ENCODE data around the gene SAT1. TPM values are rescaled to one million over a fixed set of nuclear protein-coding genes. Genes with fewer than 3 reads are reported as not detected.

SAT1 gene
- total RNA-seq, 2 donors from 2014 or later = 63.4 to 118 TPM

GRCh38 chrX:23813808-23814207, 30.8 kb downstream of the SAT1 start:
- no peak overlapping the region for H3K9ac ChIP-seq (ENCODE audit: extremely low read depth, low read length, poor library complexity, severe bottlenecking)
- H3K27me3 ChIP-seq (ENCODE audit: control insufficient read depth, insufficient read depth, low read length, poor library complexity, severe bottlenecking) = no peaks in the 10 kb centered on the region
- Mint-ChIP-seq H3K4me1 (peaks cover 7% of the 10 kb centered on the region), H3K27me3 (ENCODE audit: insufficient read depth) (no peaks in the 10 kb centered on the region), H3K27ac (no peak overlapping the region), H3K36me3 (ENCODE audit: low read depth) (no peaks in the 10 kb centered on the region), H3K9me3 (no peaks in the 10 kb centered on the region), H3K4me3 (no peak overlapping the region)
- H3K4me1 ChIP-seq (ENCODE audit: control insufficient read depth, insufficient read depth, low read length) = no peaks in the 10 kb centered on the region
- H3K4me3 ChIP-seq (ENCODE audit: low read length) = no peak overlapping the region
- 100% methylated on average over 1 of the region's 1 CpG; no CpG with 5 or more reads in 1 of the 2 experiments for WGBS, 2 experiments (ENCODE audit: insufficient coverage in 1 of 2, insufficient read length in 1 of 2)
- TF ChIP-seq CTCF (conservative IDR thresholded peaks at IDR 0.05) = no peak
- DNase-seq = no peak
- H3K27ac ChIP-seq (ENCODE audit: low read depth, low read length) = no peak overlapping the region
- no peaks in the 10 kb centered on the region for H3K36me3 ChIP-seq (ENCODE audit: control insufficient read depth, insufficient read depth, low read length)
- no peaks in the 10 kb centered on the region for H3K9me3 ChIP-seq (ENCODE audit: control insufficient read depth, low read length)

DNA sequence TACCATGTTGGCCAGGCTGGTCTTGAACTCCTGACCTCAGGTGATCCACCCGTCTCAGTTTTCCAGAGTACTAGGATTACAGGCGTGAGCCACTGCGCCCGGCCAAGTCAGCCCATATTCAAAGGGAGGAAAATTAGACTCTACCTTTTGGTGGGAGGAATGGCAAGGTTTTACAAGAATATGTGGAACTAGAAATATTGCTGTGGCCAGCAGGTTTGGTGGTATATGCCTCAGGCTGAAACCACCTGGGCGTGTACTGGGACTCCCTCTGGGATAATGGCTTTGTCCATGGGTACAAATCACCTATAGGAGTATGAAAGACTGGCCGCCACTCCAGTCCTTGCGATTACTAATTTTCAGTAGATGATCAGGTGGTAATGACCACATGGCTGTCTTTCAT, 32.4 kb downstream of the SAT1 start:
- H3K27ac ChIP-seq (ENCODE audit: low read depth, low read length) = no peak overlapping the region
- H3K4me3 Mint-ChIP-seq = no peak overlapping the region
- no peaks in the 10 kb centered on the region for H3K27me3 Mint-ChIP-seq (ENCODE audit: insufficient read depth)
- WGBS, 2 experiments (ENCODE audit: insufficient coverage in 1 of 2, insufficient read length in 1 of 2) = 94 to 100% methylated on average over 3 to 7 of the region's 7 CpGs
- no peak overlapping the region for H3K4me3 ChIP-seq (ENCODE audit: low read length)
- peaks cover 7% of the 10 kb centered on the region for H3K4me1 Mint-ChIP-seq
- H3K36me3 Mint-ChIP-seq (ENCODE audit: low read depth) = no peaks in the 10 kb centered on the region
- H3K9ac ChIP-seq (ENCODE audit: extremely low read depth, low read length, poor library complexity, severe bottlenecking) = no peak overlapping the region
- TF ChIP-seq CTCF (conservative IDR thresholded peaks at IDR 0.05) = no peak
- no peaks in the 10 kb centered on the region for H3K9me3 ChIP-seq (ENCODE audit: control insufficient read depth, low read length)
- no peaks in the 10 kb centered on the region for H3K36me3 ChIP-seq (ENCODE audit: control insufficient read depth, insufficient read depth, low read length)
- no peak overlapping the region for H3K27ac Mint-ChIP-seq
- H3K27me3 ChIP-seq (ENCODE audit: control insufficient read depth, insufficient read depth, low read length, poor library complexity, severe bottlenecking) = no peaks in the 10 kb centered on the region
- no peaks in the 10 kb centered on the region for H3K4me1 ChIP-seq (ENCODE audit: control insufficient read depth, insufficient read depth, low read length)
- no peaks in the 10 kb centered on the region for H3K9me3 Mint-ChIP-seq
- no peak for DNase-seq

DNA sequence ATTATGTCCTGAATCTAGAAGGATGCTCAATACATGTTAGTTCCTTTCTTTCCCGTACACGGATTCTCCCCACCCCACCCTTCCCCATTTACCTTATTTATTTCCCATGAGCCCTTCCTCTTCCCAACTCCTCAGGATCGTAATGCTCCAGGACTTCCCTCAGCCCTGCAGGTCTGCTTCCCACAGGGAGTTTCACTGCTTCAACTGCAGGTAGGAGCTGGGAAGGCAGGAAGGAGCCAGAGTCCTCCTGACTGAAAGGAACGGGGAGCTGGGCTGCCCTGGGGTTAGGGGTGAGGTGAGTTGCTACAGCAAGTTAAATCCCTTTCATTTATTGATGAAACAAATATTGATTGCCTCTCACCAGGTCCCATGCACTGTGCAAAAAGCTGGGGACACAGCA, 33.2 kb downstream of the SAT1 start:
- Histone ChIP-seq H3K9me3 (ENCODE audit: control insufficient read depth, low read length) (no peaks in the 10 kb centered on the region), H3K27ac (ENCODE audit: low read depth, low read length) (no peak overlapping the region), H3K27me3 (ENCODE audit: control insufficient read depth, insufficient read depth, low read length, poor library complexity, severe bottlenecking) (no peaks in the 10 kb centered on the region), H3K9ac (ENCODE audit: extremely low read depth, low read length, poor library complexity, severe bottlenecking) (no peak overlapping the region), H3K4me3 (ENCODE audit: low read length) (no peak overlapping the region), H3K36me3 (ENCODE audit: control insufficient read depth, insufficient read depth, low read length) (no peaks in the 10 kb centered on the region), H3K4me1 (ENCODE audit: control insufficient read depth, insufficient read depth, low read length) (no peaks in the 10 kb centered on the region)
- Mint-ChIP-seq H3K4me3 (no peak overlapping the region), H3K9me3 (no peaks in the 10 kb centered on the region), H3K36me3 (ENCODE audit: low read depth) (no peaks in the 10 kb centered on the region), H3K4me1 (peaks cover 5% of the 10 kb centered on the region), H3K27ac (no peak overlapping the region), H3K27me3 (ENCODE audit: insufficient read depth) (no peaks in the 10 kb centered on the region)
- WGBS, 2 experiments (ENCODE audit: insufficient coverage in 1 of 2, insufficient read length in 1 of 2) = 100% methylated on average over 3 of the region's 4 CpGs; no CpG with 5 or more reads in 1 of the 2 experiments
- DNase-seq = peak; percentile 60
- no peak for TF ChIP-seq CTCF (conservative IDR thresholded peaks at IDR 0.05)

Data from endodermal cell (in vitro differentiated cells).